HG03575 (cell line): Measurements from ENCODE around the gene CAPN13.

Experiments
- ATAC-seq: cut with Tn5 transposase; IDR thresholded peaks from one replicate; pipeline ENCODE4 v1.9.1; 2021; ENCODE audit not compliant: unreplicated experiment, insufficient number of reproducible peaks, low FRiP score; ENCODE audit errors: extremely low read depth

The CAPN13 gene

DNA sequence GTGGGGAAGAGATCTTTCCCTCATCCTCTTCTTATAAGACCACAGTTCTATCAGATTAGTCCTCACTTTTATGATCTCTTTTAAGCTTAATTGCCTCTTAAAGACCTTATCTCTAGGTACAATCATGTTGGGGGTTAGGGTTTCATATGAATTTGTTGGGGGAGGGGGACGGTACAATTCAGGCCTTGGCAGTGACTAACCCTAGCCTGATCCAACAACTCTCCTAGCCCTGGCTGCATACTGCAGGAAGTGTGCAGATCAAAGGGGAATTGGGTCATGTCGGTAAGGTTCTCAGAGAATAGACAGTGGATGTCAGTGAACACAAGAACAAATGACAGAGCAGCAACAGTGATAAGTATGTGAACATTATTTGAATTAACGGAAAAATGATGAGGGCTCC is 16.4 kb downstream of the CAPN13 start:
- ATAC-seq: no peak

DNA sequence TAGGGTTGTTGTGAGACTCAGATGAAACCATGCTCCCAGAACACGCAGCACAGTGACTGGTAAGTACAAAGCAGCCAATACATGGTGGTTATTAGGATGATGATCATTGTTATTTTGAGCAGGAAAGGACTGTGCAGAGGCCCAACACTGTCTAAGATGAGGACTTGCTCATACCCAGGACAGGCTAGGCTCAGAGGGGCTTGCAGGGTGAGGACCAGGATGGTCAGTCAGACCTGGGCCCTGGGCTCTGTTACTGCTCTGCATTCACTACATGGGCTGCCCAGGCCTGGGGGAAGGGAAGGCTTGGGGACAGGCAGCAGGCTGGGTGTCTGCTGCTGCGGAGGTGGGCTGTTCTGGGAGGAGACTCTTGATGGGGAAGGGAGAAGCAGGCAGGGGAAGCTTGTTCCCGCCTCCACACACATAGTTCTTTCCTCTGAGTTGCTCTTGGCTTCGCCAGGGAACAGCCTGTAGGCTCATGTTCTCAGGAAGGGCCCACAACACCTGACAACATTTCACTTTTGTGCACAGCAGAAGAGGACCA is 17.5 kb downstream of the CAPN13 start:
- ATAC-seq: no peak

DNA sequence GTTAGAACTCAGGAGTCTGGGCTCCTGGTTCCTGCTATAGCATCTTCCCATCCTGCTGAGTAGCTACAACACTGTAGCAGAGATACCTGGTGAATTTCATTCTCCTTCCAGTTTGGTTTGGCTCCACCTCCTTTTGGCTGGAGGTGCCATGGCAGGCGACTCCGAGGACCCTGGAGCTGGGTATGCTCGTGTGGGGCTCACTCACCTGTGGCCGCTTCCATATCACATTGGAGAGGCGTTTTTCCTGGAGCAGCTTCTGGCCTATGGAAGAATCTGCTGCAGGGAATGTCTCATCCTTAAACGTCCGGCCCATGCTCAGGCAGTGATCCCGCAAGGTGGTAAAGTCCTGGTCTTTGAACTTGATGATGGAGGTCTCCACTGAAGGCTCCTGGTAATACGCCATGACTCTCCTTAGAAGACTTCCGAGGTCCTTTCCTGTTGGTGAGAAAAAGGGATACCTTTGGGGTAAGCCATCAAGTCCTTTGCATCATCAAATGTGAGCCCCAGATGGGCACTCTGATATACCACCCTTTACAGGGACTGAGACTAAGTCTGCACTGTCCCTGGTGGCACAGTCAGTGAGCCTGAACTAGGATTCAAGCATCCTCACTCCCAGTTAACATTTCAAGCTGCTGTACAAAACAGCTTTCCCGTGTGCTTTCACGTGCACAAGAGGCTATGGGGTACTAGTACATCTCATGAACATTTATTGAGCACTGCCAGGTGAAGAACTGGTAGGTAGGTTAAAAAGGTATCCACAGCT is 20.1 kb downstream of the CAPN13 start:
- ATAC-seq: no peak

DNA sequence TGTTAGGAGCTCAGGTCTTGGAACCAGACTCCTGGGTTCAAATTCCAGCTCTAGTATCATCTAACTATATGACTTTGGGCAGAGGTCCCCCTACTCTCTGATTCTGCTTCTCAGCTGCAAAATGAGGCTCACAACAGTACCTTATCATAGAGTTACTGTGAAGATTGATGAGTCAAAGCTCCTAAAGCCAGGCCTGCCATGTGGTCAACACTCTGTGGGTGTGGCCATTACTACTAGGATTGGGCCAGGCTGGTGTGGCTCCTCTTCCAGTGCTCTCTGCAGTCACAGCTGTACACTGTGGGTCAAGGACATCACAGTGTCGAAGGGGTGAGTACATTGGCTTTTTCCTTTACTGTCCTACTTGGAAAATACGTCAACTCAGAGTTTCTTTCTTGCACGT is 22.6 kb downstream of the CAPN13 start:
- no peak for ATAC-seq

DNA sequence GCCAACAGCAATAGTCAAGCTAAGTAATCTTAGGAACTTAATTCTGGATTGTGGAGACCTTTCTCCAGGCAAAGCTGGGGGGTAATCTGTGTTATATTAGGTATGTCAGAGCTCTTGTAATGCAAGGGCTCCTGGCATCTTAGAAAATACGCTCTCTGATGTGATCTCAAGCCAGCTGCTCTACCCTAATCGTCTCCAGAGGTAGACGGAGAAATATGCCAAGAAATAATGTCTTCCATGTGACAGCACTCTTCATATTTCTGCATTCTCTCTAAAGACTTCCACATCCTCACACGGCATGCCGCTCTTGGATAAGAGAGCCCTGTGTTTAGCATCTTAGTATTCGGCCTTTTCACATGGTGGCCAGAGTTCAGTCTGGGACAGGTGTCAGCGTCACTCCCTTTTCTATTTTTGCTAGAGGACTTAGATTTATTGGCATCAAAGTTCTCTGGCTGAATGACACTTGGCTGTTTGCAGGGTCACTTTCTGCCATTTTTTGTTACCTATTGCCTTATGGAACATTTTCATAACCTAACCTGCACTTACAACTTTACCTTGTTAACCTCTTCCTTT is 25.2 kb downstream of the CAPN13 start:
- ATAC-seq: no peak

DNA sequence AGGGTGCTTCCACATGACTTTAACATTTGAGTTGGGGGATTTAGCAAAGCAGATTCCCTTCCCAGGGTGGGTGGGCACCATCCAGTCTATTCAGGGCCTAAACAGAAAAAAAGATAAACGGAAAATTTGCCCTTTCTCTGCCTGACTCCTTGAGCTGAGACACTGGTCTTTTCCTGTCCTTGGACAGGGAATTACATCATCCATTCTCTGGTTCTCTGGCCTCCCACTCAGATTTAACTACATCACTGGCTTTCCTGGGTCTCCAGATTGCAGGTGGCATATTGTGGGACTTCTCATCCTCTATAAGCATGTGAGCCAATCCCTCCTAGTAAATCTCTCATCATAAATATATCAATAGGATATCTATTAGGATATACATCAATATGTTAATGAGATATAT is 25.8 kb downstream of the CAPN13 start:
- no peak for ATAC-seq

DNA sequence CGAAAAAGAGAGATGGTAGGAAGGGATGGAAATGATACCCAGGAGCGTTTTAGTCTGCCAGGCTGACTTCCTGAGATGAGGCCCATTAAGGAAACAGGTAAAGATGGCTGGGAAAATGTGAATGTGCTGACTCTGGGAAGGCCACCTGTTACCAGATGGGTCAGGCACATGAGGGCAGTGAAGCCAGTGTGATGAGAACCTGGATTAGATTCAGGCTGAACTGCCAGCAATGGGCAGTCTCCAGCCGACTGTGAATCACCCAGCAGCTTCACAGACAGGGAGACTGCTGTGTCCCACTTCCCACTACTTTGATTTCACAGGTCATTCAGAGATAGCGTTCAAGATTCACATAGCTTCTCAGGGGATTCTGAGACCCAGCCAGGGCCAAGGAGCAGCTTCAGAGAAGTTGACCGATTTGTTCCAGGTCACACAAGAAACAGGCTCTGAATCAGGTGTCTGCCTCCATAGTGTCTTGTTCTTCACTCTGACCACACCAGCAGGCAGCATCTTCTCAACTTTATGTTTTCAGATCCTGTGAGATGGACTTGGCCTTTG is 26.4 kb downstream of the CAPN13 start:
- no peak for ATAC-seq

DNA sequence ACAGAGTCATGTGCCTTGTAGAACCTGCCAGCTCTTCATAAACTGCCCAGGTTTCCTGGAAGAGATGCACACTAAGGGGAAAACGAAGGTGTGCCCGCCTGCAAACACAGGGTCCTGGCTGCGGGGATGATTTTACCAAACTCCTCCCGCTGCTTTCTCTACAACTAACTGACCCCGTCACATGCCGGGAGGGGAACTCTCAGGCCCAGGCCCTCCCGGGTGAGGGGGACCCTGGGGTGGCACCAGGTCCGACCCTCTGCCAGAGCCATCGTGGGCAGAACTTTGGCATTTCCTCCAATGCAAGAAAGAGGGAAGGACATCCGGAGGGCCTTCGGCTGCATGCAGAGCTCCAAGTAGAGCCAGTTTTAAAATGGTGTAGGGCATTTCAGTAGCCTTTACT is 28.6 kb downstream of the CAPN13 start:
- ATAC-seq: no peak

DNA sequence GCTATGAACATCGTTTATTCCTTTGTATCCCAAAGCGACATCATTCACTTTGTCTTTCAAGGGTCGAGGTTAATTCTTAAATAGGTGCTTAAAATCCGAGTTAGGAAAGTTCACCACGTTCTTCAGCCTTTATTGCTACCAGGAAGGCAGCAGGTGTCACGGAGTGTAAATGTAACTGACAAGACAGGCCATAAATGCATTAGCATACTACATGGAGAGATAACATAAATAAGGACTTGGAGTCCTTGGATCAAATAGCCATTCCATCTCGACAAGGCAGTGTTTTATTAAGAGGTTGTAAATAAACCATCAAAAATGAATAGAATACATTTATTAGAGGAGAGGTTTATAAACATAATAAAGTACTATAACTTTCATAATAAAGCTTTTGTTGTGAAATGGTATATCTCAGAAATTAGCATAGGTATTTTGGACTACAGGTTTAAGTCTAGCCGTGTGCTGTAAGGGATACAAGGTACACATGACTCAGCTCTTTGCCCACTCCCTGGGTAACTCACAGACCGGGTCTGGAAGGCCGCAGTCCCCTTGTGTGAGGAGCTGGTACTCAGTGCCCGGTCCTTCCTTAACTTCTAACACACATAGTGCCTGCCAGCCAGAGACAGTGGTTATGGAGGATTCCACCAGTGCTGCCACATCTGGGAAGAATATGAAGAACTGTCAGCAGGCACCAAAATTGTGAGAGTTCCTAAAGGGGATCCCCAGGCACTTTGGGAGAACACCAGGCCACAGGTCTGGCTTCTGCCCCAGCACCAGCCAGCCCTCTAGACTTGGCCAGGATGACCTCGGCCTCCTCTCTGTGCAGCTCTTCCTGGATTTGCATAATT is 29.4 kb downstream of the CAPN13 start:
- no peak for ATAC-seq

DNA sequence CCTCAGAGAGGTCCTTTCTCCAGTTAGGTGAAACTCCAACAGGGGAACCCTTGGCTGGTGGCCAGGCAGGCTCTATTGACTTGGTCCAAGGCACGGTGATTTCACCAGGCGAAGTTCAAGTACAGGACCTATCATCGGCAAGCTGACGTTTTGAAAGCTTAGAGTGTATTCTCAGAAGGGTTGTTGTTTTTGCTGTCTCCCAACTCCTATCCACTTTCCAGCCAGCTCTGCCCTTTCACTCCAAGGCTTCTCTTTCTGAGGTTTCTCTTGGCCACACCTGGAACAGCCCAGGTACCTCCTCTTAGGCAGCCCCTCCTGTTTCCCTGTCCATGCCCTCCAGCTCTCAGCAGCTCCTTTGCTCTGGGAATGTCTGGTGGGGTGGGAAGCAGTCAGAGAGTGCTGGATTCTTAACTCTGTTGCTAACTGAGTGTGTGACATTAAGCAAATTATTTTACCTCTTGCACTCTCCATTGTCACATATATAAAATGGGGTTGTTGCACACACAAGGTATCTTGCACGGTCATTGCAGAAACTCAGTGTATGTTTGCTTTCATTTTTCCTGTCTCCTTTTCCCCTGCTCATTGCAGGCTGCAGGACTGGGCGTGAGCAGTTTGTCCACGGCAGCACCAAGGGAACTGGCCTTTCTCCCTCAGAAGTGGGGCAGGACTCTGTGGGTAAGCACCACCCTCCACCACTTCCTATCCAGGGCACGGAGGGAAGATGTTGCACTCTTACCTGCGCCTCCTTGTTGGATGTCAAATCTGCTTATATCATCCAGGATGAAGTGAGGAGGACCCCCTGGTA is 30.2 kb downstream of the CAPN13 start:
- ATAC-seq: no peak

DNA sequence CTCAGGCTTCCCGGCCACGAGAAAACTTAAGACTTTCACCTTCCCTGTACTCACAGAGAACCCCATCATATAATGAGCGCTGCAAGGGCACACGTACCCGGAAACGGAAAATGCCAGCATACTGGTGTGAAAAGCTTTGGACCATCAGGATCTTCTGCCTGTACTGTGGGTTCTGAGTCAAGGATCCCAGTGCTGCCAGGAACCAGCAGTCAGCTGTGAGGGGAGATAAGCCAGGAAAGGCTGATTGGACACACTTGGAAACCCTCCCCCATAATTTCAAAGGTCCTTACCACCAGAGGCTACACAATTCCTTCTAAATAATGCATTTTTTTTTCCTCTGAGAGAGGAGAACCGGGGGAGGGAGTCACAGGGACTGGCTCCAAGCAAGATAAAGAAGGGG is 31.4 kb downstream of the CAPN13 start:
- ATAC-seq: no peak

DNA sequence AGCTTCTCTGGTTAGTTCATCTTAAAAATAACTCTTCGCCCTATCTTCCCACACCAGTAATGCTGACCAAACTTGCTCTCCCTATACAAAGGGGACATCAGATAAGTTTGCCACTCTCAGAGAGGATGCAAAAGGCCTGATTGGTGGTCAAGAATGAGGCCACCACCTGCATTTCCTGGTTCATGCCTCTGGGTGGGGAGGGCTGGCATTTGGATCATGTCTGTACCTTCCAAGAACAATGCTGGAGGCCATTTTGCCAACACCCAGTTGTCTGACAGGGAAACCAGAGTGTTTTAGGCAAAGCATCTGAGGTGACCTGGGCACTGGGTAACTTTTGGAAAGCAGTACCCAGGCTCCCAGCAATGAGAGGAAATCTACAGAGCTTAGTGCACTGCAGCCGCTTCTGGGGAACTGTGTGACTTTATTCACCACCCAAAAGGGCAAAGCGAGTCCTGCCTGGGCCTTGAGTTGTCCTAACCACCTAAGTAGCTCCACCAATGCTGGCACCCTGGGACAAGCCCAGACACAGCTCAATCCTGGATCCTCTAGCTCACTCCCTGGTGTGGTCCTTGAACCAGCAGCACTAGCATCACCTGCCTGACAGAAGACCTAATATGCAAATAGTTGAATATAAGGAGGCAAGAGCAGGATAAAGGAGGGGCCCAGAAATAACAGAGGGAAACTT is 35.1 kb downstream of the CAPN13 start:
- ATAC-seq: no peak

DNA sequence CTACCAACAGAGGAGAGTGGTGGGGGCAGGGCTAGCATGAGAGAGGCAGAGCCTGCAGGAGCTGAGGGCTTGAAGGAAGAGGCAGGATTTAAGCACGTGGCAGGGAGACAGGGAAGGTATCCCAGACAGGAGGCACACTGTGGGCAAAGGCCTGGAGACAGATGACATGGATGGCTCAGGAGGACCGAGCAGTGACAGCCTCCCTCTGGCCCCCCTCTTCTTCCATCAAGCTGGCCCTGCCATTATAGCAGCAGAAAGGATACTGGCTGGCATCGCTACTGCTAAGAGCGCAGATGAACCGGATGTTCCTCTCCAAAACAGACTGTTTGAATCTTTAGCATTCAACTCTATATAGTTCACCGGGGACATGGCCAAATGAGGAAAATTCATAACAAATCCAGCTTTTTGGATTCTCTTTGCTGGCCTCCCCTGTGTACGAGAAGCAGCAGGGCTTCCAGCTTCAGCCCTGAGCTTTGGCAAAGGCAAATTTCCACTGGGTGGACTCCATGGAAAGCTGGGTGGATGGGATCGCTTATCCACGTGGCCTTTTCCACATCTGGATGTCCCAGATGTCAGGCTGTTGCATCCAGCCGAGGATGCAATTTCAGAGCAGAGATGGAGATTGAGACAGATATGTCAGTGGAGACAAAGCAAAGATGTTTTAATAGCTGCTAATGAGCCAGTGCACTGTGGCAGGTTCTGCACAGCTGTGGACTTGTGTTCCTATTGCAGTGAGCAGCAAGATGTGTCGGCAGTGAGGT is 36.2 kb downstream of the CAPN13 start:
- ATAC-seq: no peak

DNA sequence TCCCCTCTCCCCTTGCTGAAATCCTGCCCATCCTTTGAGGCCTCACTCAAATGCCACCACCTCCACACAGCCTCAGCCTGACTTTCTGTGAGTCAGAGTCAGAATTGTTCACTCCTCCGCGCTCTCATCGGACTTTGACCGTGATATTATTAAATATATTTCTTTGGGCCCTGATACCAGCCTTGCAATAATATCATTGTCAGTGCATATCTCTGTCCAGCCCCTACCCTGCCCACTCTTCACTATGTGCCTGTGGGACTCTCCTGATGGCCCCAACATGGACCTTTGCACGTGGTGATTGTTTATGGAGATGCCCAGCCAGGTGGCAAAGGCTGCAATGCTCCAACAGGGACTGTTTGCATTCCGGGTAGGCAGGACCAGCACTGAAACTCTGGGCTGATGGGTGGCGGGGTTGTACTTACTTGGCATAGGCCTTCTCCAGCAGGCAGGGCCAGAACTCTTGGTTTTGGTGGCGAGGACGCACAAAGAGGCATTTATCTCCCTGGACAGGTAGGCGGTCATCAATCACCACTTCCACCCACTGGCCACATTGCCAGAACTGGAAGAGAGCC is 37.3 kb downstream of the CAPN13 start:
- ATAC-seq: no peak

DNA sequence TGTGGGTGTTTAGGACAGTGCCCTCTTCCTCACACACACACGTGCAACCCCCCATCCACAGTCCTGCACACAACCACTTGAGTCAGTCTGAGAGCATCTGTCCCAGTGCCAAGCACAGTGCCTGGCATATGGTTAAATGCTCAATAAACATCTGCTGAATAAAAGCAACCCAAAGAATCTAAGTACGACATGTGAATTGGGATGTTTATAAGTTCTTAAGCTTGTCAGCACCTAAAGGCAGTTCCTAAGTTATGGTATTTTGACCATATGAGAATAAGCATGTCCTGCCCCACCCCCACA is 37.8 kb downstream of the CAPN13 start:
- no peak for ATAC-seq

DNA sequence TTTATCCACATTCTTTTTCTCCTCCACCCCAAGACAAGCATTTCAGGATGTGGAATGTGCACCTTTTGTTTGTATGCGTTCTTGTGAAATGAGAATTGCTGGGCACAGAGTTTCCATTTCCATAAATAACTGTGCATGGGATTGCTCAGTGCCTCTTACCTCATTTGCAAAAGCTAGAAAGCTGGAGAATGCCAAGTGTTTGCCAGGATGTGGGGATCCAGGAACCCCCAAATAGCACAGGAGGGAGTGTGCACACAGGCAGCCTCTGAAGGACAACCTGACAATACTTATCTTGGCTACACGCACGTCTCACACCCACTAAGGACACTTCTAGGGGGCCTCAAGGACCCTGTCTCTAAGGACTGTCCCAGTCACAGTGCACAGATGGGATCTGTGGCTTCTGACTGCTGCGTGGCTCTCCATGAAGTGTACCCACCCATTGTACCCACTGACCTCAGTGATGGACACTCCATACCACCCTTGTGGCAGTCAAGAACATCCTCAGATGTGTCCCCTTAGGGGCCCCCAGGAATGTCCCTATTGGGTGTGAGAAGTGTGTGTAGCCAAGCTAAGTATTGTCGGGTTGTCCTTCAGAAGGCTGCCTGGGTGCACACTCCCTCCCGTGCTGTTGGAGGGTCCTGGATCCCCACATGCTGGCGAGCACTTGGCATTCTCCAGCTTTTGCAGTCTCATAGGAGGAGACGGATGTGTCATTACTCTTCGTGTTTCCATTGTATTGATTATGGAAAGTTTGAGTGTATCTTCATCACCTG is 38.4 kb downstream of the CAPN13 start:
- ATAC-seq: no peak
